Mammary epithelial cell (primary cell): Measurements from ENCODE around the gene PPP4C.

Source experiments
- EZH2 ChIP-seq: IDR thresholded peaks from 2 replicates; pipeline ENCODE4 v1.6.1; 2012; ENCODE audit warnings: low read length, inconsistent platforms, borderline replicate concordance
- TF ChIP-seq, protein P1 (sequence below), 2 donors: IDR thresholded peaks in 1 of 2; conservative IDR thresholded peaks in 1 of 2; 2 replicates each; pipeline ENCODE4 v1.5.1; 2011 to 2012; ENCODE audit warnings: inconsistent platforms in 2 of 2, low read length in 2 of 2, mild to moderate bottlenecking in 2 of 2, control low read depth in 1 of 2, low read depth in 1 of 2; ENCODE audit not compliant: insufficient read depth in 1 of 2; ENCODE audit errors: extremely low read depth in 1 of 2

- TF ChIP-seq, protein P1, sequence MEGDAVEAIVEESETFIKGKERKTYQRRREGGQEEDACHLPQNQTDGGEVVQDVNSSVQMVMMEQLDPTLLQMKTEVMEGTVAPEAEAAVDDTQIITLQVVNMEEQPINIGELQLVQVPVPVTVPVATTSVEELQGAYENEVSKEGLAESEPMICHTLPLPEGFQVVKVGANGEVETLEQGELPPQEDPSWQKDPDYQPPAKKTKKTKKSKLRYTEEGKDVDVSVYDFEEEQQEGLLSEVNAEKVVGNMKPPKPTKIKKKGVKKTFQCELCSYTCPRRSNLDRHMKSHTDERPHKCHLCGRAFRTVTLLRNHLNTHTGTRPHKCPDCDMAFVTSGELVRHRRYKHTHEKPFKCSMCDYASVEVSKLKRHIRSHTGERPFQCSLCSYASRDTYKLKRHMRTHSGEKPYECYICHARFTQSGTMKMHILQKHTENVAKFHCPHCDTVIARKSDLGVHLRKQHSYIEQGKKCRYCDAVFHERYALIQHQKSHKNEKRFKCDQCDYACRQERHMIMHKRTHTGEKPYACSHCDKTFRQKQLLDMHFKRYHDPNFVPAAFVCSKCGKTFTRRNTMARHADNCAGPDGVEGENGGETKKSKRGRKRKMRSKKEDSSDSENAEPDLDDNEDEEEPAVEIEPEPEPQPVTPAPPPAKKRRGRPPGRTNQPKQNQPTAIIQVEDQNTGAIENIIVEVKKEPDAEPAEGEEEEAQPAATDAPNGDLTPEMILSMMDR (conservative IDR thresholded peaks at IDR 0.05 in 1 of 2, IDR thresholded peaks at IDR 0.05 in 1 of 2; ENCODE audit: extremely low read depth in 1 of 2, insufficient read depth in 1 of 2, low read depth in 1 of 2, low read length in 2 of 2) = no peak
- TF ChIP-seq EZH2 = no peak
These were observed 19.6 kb downstream of the PPP4C start for GRCh38 chr16:30095166-30096078.
